GM21737 (cell line): Measurements from ENCODE around the gene LAT.

Source experiments
- ATAC-seq: cut with Tn5 transposase; IDR thresholded peaks from one replicate; pipeline ENCODE4 v1.9.1; 2021; ENCODE audit warnings: mild to moderate bottlenecking, moderate library complexity; ENCODE audit not compliant: unreplicated experiment

The LAT gene

DNA sequence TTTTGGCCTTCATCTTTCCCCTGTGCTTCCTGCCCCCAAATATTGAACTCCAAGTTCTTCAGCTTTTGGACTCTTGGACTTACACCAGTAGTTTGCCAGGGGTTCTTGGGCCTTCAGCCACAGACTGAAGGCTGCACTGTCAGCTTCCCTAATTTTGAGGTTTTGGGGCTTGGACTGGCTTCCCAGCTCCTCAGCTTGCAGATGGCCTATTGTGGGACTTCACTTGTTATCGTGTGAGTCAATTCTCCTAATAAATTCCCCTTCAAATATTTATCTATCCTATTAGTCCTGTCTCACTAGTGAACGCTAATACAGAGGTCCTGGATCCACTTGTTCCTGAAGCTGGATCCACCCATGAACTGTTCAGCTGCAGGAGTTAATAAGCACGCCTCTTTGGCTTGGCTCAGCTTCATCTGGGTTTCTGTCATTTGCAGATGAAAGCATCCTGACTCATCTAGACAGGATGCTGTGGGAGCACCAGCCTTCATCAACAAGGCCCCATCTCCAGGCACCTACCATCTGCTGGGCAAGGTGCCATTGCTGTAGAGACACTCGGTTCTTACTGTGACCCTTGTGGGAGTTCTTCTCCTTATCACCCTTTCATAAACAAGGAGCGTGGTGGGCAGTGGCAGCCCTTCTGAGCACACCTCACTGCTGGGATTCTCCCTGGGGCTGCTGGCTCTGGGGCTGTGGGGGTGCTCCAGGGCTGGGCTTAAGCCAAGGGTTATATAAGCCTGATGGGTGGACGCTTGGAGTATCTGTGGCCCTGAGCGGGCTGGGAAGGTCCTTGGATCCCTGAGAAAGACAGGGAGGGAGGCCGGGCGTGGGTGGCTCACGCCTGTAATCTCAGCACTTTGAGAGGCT lies 23.1 kb downstream of the LAT start:
- no peak for ATAC-seq

DNA sequence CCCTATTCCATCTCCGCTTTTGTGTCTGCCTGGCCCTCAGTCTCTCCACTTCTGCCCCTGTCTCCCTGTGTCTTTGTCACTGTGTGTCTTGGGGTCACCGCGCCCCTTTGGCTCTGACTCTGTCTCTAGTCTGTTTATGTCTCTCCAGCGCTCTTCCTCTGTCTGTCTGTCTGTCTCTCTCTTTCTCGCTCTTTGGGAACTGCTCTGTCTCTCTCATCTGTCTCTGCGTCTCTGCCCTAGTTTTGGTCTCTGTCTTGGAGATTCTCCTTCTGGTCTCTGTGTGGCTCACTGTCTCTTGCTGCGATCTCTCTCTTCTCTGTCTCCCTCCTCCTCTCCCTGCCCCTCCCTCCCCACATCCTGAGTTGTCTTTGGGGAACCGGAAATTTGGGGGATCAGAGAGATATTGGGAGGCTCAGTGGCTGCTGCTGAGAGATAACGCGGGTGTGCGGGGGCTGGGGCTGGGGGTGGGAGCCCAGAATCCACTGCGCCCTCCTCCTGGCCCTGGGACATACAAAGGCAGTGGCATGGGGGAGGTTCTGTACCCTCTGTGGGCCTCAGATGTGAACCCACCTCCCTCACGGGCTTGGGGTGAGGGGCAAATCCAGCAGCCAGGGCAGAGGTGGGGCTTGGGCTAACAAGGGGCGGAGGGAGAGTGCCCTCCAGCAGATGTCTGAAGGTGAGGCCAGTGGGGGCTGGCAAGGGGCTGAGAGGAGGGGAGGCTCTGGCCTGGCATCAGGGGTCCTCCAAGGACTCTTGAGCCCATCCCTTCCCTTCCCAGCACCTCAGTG lies 24.4 kb downstream of the LAT start:
- no peak for ATAC-seq

DNA sequence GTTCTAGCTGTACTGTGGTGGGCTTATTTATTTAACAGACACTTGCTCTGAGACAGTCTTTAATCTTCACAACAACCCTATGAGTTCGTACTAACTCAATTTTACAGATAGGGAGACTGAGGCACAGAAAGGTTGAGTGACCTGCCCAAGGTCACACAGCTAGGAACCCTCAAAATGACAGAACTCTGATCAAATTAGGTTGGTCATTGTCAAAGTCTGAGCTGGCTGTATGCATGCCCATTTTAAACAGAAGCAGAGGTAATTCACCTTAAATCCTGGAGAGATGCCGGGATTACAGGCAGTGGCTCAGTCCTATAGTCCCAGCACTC lies 24.9 kb downstream of the LAT start:
- no peak for ATAC-seq

- ATAC-seq, result no peak
Observed at GRCh38 chr16:29011112-29011511, 26.3 kb downstream of the LAT start.

- ATAC-seq, result no peak
Observed at GRCh38 chr16:29011851-29012250, 27.0 kb downstream of the LAT start.

GRCh38 chr16:29012913-29013553 lies 28.2 kb downstream of the LAT start:
- ATAC-seq, result no peak

DNA sequence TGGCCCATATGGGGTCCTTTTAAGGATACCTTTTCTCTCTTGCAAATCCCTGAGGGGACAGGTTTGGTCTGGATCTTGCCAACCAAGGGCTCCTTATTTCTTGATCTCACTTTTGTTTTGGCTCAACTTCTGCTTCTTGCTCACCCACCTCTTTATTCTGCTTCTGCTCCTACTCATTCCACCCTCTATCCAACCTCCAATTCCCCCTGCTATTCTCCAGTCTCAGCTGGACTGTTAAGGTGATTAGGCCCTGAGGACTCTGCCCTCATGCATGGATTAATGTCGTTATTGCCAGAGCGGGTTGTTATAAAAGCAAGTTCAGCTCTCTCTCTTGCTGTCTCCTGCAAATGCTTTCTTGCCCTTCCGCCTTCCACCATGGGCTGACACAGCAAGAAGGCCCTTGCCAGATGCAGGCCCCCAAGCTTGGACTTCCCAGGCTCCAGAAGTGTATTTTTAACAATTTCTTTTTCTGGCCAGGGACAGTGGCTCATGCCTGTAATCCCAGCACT lies 29.8 kb downstream of the LAT start:
- no peak for ATAC-seq

- no peak for ATAC-seq
Observed at GRCh38 chr16:29022196-29022595, 37.3 kb downstream of the LAT start.

DNA sequence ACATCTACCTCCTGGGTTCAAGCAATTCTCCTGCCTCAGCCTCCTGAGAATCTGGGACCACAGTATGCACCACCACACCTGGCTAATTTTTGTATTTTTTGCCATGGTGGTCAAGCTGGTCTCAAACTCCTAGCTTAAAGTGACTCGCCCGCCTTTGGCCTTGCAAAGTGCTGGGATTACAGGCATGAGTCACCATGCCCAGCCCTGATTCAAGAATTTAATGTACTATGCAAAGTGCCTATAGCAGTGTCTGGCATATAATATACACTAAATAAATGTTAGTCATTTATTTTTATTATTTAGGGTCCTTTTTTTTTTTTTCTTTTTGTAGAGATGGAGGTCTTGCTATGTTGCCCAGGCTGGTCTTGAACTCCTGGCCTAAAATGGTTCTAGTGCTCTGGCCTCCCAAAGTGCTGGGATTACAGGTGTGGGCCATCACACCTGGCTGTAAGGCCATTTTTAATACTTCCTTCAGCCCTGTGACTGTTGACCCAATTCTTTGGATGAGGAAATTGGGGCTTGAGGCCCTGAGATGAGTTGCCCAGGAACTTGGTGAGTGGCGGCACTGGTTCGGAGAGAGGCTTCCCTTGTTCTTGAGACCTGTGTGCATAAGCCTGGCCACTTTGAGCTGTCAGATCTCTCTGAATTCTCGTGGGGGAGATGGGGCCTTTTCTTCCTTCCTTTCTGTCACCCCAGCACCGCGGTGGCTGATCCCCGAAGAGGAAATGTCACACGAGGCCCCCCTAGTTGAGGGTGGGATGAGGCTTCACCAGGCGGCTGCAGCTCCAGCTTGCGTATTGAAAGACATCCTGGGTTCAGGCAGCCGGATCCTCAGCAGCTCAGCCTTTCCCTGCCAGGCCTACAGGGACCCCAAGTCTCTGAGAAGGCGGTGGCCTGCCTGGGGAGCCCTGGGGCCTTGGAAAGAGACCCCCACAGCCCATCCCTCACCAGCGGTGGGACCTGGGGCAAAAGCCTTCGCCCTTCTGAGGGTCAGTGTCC lies 38.7 kb downstream of the LAT start:
- no peak for ATAC-seq

DNA sequence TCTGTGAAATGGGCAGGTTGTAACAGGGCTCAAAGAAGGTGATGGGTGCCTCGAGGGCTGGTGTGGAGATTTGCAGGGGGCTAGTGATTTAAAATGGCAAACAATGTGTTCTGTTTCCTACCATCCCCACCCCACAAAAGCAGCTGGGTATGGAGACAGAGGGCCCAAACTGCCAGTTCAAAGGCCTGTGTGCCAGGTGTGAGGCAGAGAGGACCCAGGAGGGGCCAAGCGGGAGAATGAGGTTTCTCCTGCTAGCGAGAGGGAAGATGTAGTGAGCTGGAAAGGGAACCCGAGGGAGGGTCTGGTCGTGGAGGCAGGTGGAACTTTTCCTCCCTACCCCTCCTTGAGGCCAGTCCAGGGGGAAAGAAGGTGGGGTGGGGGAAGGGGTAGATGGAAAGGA lies 39.4 kb downstream of the LAT start:
- ATAC-seq, result no peak

DNA sequence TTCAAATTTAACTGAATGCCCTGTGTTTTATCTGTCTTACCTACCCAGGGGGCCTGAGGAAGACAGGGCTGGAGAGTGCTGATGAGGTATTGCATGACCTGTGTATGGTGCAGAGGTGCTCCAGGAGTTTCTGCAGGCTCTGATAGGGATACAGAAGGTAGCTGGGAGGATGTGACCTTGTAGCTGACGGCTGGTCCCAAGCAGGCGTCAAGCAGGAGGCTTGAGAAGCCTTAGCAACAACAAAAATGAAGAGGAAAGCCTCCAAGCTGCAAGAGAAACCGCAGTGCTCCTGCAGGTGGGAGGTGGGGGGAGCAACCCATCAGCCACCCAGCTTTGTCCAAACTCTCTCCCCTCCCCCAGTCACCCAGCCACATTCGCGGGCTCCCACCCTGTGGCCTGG lies 40.4 kb downstream of the LAT start:
- ATAC-seq, result no peak

DNA sequence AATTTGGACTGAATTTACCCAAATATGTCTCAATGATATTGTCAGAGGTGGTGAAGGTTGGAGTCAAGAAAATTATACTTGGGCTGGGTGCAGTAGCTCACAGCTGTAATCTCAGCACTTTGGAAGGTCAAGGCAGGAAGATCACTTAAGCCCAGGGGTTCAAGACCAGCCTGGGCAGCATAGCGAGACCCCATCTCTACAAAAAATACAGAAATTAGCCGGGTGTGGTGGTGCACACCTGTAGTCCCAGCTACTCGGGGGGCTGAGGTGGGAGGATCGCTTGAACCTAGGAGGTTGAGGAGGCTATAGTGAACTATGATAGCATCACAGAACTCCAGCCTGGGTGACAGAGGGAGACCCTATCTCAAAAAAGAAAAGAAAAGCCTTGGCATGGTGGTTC lies 40.9 kb downstream of the LAT start:
- ATAC-seq, result no peak

GRCh38 chr16:29028457-29029167 lies 43.8 kb downstream of the LAT start:
- no peak for ATAC-seq

DNA sequence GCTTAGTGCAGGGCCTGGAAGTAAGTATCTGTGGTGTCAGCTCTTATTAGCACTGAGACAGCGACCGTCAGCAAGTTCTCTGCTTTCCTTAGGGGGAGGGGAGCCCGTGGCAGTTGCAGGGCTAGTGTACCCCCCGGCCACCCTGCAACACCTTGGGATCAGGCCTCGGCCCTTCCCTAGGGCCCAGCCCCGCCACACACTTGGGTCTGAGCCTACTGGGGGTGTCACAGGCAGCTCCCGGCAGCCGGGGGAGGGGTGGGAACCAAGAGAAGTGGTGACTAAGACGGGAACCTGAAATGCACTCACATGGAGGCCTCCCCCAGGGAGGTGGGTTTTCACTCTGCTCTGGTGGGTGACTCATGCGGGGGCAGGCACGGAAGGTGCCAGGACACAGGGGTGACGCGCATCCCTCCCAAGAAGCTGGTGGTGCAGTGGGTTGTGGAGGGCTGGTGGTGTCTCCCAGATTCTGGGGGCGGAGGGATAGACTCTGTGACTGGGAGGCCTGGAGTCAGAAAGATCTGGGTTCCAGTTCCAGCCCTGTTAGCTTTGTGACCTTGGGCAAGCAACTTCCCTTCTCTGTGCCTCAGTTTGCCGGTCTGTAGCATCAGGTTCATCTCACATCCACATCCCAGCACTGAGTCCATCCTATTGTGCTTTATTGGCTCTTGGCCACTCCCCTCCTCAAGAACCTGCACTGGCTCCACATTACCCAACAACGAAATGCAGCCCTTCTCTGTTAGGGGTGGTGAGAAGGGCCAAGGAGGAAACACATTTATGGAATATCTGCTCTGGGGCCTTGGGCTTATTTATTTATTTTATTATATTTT lies 44.5 kb downstream of the LAT start:
- no peak for ATAC-seq

DNA sequence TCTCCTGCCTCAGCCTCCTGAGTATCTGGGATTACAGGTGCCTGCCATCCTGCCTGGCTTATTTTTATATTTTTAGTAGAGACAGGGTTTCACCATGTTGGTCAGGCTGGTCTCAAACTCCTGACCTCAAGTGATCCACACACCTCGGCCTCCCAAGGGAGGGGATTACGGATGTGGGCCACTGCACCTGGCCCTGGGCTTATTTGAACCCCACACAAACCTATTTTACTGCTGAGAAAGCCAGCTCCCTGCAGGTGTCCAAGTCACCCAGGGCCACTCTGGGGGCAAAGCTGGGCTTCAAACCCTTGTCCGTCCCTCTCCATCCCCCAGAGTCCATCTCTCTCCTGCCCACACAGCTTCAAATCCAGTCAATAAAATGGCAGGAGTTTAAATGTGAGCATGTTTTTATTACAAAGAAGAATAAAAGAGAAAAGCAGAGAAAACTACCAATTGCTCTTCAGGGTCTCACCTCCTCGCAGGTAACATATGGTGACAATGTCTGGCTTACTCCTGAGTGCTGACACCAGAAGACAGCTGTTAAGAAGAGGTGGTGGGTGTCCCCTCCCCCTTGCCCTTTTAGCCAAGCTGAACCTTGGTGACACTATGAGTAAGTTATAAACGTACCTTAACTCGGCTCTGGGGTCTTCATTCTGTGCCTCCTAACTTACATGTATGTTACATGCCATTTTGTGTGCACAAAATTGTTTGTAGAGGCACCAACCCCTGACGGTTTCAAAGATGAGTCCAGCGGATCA lies 45.4 kb downstream of the LAT start:
- no peak for ATAC-seq
